GM06990 (cell line): Measurements from ENCODE around the gene KLF13.

Experiments
- DNase-seq: peaks from one replicate; pipeline ENCODE4 v3.0.0-alpha.2; 2011; ENCODE audit not compliant: insufficient read length; ENCODE audit errors: extremely low read depth
- H3K27me3 ChIP-seq: replicated peaks from 2 replicates; pipeline ENCODE4 v1.6.0; 2011; ENCODE audit warnings: low read length; ENCODE audit not compliant: control insufficient read depth, insufficient read depth
- H3K36me3 ChIP-seq: 2 replicates; pipeline ENCODE4 v1.5.1; 2011; ENCODE audit warnings: low read length; ENCODE audit not compliant: control insufficient read depth, insufficient read depth
- H3K4me3 ChIP-seq: replicated peaks from 2 replicates; pipeline ENCODE4 v1.5.1; 2011; ENCODE audit warnings: low read depth, mild to moderate bottlenecking, control low read depth, low read length
- CTCF ChIP-seq: IDR thresholded peaks from 2 replicates; pipeline ENCODE4 v1.5.1; 2011; ENCODE audit warnings: low read length, control low read depth, mild to moderate bottlenecking, inconsistent platforms; ENCODE audit not compliant: insufficient read depth, poor library complexity, severe bottlenecking

The KLF13 gene

GRCh38 chr15:31360158-31360561, 33.5 kb downstream of the KLF13 start:
- H3K36me3 ChIP-seq = peaks cover 4% of the 10 kb centered on the region
- H3K27me3 ChIP-seq = no peaks in the 10 kb centered on the region
- TF ChIP-seq CTCF = no peak
- no peak for DNase-seq
- H3K4me3 ChIP-seq = peak overlapping the region; percentile 5; the same call in 1 of the 2 replicates

- peaks cover 4% of the 10 kb centered on the region for H3K36me3 ChIP-seq
- peak; percentile 82 for DNase-seq
- no peak for TF ChIP-seq CTCF
- H3K27me3 ChIP-seq = no peaks in the 10 kb centered on the region
- H3K4me3 ChIP-seq = peak overlapping the region; percentile 37
These were observed 34.5 kb downstream of the KLF13 start for GRCh38 chr15:31360843-31361763.

DNA sequence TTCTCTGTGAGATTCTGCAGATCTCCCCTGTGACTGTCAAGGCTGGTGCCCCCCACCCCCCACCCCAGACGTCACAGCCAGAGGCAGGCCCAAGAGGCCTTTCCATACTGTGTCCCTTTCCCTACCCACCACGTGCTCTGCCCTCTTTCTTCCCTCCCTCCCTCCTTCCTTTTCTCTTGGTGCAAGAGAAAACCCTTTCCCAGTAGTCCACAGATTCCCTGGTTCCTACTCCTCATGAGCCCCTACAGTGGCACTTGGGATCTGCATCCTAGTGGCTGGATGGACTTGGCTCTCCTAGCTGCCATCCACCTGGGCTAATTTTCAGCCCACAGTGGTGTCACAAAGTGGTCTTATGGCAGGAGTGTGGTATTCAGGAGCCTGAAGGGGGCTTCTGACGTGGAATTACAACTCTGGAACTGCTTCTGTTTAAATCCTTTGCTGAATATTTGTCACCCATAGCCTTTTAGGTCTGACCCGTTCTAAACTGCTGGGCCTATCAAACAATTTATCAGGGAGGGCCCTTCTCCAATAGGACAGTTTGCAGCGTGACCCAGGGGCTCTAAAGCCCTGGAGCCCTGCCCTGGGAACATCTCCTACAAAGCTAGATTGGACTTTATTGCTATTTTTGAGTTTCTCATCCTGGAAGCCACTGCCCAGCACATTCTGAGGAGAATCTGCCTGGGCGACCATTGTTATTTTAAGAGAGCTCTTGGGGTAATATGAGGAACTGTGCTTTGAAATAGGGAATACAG, 35.3 kb downstream of the KLF13 start:
- Histone ChIP-seq H3K36me3 (peaks cover 4% of the 10 kb centered on the region), H3K4me3 (no peak overlapping the region), H3K27me3 (no peaks in the 10 kb centered on the region)
- TF ChIP-seq CTCF = no peak
- DNase-seq = no peak

- DNase-seq = no peak
- Histone ChIP-seq H3K27me3 (no peaks in the 10 kb centered on the region), H3K4me3 (no peak overlapping the region), H3K36me3 (peaks cover 4% of the 10 kb centered on the region; the same call in 1 of the 2 replicates)
- TF ChIP-seq CTCF = no peak
These were observed 36.3 kb downstream of the KLF13 start for GRCh38 chr15:31362886-31363285.

- no peak for TF ChIP-seq CTCF
- Histone ChIP-seq H3K27me3 (no peaks in the 10 kb centered on the region), H3K36me3 (peaks cover 3% of the 10 kb centered on the region; the same call in 1 of the 2 replicates), H3K4me3 (no peak overlapping the region)
- DNase-seq = no peak
These were observed 37.8 kb downstream of the KLF13 start for GRCh38 chr15:31364301-31365031.
